Mammary epithelial cell (primary cell): ENCODE data around the gene ULBP3.
"Not testable (repeated sequence)": the region's sequence is repeated elsewhere in the genome, so short reads cannot be mapped to it uniquely, and the experiment has no call there.

Experiments
- EZH2 ChIP-seq: IDR thresholded peaks from 2 replicates; pipeline ENCODE4 v1.6.1; 2012; ENCODE audit warnings: low read length, inconsistent platforms, borderline replicate concordance
- TF ChIP-seq, protein P1 (sequence below), 2 donors: IDR thresholded peaks in 1 of 2; conservative IDR thresholded peaks in 1 of 2; 2 replicates each; pipeline ENCODE4 v1.5.1; 2011 to 2012; ENCODE audit warnings: inconsistent platforms in 2 of 2, low read length in 2 of 2, mild to moderate bottlenecking in 2 of 2, control low read depth in 1 of 2, low read depth in 1 of 2; ENCODE audit not compliant: insufficient read depth in 1 of 2; ENCODE audit errors: extremely low read depth in 1 of 2

DNA sequence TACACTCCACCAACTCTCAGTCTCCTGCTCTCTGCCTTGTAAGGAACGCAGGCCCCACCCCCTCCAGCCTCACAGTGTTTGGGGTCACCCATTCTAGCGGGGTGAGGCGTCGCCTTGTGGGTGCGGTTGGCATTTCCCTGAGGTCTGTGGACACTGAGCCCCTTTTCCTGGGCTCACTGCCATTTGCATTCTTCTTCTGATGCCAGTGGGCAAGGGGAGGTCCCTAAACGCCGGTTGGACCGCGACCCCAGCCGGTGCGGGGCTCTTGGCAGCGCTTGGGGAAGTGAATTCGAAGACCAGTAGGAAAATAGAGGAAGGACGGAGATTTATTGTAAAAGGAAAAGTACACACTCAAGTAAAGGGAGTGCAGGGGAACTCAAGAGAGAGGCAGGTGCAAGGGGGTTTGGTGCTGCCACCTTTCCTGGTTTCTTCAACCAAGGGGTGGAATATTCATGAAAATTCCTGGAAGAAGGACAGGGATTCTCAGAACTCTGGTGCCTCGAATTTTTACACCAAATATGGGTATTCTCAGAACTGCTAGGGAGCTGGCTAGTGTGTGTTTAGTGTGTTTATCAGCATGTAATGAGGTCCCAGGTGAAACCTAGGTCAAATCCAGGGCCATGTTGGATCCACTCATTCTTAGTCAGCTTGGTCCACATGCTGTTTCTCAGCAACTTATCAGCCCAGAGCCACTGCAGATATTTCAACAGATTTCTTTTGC, 53.5 kb downstream of the ULBP3 start:
- TF ChIP-seq, protein P1, sequence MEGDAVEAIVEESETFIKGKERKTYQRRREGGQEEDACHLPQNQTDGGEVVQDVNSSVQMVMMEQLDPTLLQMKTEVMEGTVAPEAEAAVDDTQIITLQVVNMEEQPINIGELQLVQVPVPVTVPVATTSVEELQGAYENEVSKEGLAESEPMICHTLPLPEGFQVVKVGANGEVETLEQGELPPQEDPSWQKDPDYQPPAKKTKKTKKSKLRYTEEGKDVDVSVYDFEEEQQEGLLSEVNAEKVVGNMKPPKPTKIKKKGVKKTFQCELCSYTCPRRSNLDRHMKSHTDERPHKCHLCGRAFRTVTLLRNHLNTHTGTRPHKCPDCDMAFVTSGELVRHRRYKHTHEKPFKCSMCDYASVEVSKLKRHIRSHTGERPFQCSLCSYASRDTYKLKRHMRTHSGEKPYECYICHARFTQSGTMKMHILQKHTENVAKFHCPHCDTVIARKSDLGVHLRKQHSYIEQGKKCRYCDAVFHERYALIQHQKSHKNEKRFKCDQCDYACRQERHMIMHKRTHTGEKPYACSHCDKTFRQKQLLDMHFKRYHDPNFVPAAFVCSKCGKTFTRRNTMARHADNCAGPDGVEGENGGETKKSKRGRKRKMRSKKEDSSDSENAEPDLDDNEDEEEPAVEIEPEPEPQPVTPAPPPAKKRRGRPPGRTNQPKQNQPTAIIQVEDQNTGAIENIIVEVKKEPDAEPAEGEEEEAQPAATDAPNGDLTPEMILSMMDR (conservative IDR thresholded peaks at IDR 0.05 in 1 of 2, IDR thresholded peaks at IDR 0.05 in 1 of 2; ENCODE audit: extremely low read depth in 1 of 2, insufficient read depth in 1 of 2, low read depth in 1 of 2, low read length in 2 of 2): peak in 1 of 2 donors; percentile 32
- TF ChIP-seq EZH2: not testable (repeated sequence)
